HG03095 (cell line): ENCODE data around the gene EXD3.

Source experiments
- ATAC-seq: cut with Tn5 transposase; IDR thresholded peaks from one replicate; pipeline ENCODE4 v1.9.1; 2021; ENCODE audit warnings: moderate library complexity; ENCODE audit not compliant: unreplicated experiment

Gene EXD3

DNA sequence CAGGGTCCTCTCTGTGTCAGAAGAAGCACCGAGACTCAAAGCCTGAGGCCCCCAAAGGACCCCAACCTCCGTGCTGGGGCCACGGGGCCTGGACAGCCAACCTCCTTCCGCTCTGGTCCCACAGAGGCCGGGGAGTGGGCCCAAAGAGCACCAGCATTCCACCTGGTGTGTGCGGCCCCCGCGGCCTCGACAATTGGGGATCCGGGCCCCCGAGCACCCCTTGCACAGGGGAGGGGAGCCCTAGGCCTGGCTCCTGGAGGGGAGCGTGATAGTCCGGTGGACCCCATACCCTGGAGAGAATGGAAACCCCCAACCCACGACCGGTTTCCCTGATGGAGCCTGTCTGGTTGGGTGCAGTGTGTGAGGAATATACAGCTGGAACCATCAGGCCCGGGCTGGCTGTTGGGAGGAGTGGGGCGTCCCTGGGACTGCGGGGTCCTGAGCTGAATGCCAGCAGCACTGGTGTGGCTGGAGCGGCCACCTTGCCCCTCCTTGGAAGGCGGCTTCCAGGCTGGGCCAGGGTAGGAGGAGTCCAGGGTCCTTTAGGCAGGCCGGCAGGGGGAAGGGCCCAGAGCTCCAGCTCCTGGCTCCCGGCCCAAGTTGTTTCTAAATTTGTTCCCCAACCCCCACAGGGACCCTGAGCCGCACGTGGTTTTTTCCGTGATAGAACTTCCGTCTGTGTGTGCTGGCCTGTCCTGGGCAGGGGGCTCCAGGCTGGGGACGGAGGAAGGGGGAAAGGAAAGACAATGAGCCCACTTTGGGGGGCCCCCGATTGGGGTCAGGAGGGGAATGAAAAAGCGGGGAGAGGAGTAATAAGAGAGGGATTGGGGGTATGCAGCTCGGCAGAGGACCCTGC, 146.3 kb downstream of the EXD3 start:
- ATAC-seq: no peak

DNA sequence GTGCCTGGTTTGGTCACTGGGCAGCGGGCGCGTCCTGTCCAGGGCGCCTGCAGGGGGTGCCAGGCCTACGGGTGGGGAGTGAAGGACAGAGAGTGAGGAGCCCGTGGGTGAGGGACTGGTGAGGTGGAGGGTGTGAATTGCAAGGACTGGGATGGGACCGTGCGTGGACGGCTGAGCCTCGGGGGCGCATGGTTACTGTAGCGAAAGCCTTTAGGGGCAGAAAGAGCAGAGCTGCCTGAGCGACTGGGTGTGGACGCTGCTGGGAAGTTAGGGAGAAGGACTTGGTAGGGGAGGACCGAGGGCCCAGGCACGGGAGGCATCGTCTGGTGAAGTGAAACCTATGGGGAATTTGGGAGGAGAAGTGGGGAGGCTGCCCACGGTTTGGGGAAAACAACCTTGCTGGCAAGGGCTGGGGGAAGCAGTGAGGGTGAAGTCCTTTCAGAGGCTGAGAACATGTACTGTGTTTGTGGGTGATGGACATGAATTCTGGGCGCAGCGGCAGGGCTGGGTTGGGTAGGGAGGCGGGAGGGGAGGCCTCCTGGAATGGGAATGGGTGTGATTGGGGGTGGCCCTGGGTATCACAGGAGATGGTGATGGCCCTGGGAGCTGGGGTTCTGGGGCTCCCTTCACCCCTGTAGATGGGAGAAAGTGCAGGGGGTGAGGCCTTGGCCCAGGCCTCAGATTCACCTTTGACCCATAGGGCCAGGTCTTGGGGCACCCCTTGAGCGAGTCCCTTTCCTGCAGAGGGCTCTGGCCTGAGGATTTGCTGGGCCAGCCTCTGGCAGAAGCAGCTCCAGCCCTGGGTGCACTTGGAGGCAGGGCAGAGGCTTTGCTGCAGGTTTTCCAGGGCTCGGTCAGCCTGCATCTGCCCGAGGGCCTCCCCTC, 147.1 kb downstream of the EXD3 start:
- no peak for ATAC-seq

DNA sequence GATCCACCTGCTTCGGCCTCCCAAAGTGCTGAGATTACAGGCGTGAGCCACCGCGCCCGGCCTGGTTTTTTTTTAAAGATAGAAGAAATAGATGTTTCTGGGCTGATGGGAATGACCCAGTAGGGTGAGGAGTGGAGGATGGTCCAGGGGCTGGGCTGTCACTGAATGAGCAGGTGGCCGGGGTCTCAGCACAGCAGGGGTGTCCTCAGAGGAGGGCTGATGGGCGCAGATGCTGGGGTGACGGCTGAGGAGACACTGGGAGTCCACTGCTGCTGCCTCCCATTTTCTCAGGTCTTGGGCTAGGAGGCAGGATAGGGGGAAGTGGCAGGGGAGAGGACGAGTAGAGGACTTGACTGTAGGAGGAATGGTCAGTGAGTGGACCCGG, 147.8 kb downstream of the EXD3 start:
- no peak for ATAC-seq

DNA sequence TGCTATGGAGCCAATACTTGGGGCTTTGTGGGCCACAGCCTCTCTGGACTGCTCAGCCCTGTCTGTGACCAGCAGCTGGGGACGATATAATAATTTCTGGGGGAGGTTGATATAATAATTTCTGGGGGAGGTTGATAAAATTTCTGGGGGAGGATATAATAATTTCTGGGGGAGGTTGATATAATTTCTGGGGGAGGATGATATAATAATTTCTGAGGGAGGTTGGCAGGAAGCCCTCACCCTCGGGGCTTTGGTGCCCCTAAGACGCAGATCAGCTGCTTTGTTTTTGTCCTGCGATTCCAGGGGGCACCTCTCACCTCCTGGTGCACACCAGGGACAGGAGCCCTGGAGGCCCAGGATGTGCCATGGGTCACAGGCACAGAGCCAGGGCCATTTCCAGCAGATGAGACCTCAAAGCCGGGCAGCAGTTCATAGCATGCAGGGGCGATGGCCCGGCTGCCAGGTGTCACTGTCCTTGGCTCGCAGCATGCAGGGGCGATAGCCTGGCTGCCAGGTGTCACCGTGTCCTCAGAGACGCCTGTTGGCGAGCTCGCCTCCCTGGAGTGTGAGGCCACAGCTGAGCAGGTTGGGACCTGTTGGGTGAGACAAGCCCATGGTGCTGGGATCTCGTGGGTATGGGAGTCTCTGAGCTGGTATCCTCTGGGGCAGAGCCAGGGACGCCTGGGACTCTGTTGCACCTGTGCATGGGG, 149.2 kb downstream of the EXD3 start:
- no peak for ATAC-seq

DNA sequence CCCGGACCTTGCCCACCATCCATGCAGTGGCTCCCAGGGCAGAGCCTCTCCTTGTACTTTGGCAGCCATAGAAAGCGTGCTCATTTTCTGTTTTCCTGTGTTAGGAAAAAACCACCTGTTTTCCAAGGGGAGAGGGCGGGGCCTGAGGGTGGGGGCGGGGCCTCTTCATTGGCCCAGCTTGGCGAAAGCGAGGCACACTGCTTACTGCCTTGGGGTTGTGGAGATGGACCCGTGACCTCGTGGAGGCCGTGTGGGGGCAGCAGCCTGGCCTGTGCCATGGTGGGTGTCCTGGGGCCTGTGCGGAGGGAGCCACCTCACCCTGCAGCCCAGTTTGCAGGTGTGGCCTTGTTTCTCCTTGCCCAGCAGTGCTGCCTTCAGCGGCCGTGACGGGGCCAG, 149.9 kb downstream of the EXD3 start:
- no peak for ATAC-seq

DNA sequence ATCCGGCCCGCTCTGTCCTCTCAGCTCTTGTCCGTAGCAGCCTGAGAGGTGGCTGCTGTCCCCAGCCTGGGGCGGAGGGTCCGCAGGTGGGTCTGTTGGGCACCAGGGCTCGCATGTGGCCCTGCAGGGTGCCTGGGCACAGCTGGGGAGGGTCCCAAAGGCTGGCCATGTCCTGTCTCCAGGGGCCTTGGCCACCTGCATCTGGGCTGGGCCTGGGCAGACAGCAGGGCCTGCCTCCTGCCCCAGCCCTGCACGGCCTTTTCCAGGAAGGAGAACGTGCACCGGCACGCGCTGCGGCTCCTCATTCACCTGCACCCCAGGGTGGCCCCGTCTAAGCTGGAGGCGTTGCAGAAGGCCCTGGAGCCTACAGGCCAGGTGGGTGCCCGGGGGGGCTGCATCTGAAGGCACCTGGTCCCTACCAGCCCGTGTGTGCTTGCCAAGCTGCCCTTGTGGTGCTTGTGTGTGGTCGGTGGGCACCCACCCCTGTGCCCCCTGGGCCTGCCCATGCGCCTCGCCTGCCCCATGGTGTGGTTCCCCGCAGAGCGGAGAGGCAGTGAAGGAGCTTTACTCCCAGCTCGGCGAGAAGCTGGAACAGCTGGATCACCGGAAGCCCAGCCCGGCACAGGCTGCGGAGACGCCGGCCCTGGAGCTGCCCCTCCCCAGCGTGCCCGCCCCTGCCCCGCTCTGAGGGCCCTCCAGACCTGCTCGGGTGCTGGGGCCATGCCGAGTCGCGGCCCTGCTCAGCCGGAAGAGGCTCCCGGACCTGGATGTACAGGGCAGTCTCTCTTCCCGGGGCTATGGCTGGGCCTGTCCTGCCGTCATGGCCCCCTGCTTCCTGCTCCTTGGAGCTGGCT, 150.5 kb downstream of the EXD3 start:
- ATAC-seq: no peak

DNA sequence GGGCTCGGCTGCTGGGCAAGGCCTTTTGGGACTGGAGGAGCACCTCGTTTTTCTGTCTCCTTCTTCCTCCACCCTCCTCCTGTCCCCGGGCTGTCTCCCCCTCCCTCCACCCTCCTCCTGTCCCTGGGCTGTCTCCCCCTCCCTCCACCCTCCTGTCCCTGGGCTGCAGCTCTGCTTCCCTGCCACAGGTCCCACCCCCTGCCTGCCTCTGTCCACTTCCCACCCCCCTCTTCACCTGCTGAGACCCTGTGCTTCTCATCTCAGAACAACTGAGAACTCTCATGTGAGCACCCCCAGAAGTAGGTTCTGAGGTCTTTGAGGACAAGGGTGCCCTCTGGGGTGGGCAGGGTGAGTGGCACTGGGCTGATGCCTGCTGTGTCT, 151.3 kb downstream of the EXD3 start:
- ATAC-seq: no peak

DNA sequence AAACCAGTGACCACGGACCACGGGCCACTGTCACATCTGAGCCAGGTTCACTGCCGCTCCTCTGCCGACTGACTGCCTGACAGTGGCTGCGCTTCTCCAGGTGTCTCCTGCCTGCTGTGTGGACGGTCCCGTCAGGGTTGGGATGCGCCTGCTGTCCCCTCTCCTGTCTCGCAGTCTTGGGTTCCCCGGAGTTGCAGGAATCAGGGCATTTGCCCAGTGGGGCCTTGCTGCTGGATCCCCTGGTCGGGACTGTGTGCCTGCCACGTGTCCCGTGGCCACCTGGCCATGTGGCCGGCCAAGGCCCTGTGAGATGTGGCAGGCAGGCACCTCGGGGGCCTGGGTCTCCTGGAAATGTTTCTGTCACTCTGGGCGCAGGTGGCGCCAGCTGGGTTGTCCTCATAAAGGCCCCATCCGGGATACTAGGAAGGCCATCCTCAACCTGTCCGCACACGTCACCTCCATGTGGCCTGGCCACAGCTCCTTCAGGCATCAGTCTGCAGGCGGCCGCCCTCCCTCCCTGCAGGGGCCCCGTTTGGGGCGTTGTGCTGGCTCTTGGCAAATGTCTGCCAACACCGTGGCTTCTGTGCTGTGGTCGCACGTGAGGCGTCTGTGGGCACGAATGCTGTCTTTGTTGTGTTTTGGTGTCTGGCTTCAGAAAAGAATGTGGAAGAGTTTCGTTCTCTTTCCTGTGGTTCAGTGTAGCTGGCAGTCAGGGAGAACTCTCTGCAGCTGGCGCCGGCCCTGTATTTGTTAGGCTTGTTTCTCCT, 151.8 kb downstream of the EXD3 start:
- ATAC-seq: no peak

DNA sequence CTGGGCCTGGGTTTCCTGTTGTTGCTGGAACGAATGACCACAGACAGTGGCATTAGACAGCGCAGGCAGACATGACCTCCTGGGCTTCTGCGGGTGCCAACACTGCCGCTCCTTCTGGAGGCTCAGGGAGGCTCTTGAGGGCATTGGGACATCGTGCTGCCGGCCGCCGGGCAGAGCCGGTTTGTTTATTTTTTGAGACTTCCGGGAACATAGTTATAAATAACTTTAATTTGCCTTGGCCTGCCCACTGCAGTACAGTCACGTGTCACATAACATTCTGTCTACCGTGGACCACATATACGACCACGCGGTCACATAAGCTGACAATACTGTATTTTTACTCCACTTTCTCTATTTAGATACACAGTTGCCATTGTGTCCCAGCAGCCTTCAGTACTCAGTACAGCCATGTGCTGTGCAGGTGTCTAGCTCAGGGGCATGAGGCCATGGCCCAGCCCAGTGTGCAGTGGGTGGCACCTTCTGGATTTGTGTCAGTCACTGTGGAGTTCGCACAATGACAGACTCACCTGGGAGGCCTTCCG, 153.7 kb downstream of the EXD3 start:
- ATAC-seq: no peak

DNA sequence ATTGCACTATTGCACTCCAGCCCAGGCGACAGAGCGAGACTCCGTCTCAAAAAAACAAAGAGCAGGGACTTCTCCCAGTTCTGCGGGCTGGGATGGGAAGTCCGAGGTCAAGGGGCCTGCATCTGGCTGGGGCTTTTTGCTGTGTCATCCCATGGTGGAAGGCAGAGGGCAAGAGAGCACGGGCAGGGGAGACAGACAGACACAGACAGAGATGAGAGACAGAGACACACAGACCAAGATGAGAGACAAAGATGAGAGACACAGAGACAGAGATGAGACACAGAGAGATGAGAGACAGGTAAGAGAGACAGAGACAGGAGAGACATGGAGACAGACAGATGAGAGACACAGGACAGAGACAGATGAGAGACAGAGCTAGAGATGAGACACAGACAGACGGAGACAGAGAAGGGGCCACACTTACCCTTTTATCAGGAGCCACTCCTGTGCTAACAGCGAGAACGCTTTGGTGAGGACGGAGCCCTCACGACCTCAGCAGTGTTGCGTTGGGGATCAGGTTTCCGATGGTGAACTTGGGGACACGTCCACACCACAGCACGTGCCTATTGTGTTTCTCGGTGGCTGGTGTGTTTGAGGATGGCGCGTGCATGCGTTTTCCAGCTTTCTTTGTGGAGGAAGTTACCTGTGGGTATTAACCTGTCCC, 154.3 kb downstream of the EXD3 start:
- ATAC-seq: no peak

DNA sequence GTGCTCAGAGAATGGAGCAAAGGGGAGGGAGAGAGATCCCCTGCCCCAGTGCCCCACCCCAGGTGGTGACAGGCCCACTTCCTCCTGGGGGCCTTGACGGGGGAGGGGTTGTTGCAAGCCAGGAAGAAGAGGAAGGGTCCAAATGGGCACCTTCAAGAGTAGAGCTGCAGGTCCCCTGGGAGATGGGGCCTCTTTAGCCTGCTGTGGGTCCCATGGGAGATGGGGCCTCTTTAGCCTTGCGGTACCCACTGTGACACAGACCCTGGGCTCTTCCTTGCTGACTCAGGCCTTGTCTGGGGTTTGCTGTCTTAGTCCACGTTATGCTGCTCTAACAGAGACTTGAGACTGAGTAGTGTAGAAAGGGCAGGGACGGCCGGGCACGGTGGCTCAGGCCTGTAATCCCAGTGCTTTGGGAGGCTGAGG, 155.0 kb downstream of the EXD3 start:
- ATAC-seq: no peak

DNA sequence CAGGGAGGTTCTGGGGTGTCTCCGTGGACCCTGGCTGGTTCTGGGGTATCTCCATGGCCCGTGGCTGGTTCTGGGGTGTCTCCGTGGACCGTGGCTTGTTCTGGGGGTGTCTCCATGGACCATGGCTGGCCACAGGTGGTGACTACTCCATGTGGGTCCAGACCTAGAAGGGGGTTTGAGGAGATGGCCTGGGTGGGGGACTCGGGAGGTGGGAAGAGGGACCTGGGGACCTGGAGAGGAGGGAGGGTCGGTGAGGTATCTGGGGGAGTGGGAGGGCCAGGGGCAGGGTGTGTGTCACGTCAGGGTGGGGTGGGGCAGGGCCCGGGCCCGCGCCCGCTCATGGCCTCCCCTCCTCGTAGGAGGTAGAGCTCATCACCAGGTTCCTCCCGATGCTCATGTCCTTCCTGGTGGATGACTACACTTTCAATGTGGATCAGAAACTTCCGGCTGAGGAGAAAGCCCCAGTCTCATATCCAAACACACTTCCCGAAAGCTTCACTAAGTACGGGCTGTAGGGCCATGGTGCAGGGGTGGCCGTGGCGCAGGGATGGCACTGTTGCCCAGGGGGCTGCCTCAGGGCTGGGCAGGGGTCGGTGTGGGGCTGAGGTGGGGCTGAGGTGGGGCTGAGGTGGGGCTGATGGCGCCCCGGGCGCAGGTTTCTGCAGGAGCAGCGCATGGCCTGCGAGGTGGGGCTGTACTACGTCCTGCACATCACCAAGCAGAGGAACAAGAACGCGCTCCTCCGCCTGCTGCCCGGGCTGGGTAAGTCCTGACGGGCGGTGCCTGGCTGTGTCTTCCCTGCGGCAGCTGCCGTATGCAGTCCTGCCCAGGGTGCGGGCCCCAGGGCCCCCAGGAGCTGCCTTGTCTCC, 156.1 kb downstream of the EXD3 start:
- ATAC-seq: no peak

DNA sequence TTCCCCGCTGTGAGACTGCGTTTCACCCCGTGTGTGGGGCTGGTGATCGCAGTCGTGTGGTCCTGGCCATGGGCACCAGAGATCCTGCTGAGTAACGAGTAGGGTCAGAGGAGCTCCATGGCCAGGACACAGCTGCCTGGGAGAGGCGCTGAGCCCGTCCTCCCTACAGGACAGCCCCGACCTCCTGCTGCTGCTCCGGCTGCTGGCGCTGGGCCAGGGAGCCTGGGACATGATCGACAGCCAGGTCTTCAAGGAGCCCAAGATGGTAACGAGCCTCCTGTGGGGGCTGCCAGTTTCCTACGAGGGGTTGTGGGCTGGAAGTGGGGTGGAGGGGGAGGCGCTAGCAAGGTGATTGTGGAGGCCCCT, 156.8 kb downstream of the EXD3 start:
- ATAC-seq: no peak

DNA sequence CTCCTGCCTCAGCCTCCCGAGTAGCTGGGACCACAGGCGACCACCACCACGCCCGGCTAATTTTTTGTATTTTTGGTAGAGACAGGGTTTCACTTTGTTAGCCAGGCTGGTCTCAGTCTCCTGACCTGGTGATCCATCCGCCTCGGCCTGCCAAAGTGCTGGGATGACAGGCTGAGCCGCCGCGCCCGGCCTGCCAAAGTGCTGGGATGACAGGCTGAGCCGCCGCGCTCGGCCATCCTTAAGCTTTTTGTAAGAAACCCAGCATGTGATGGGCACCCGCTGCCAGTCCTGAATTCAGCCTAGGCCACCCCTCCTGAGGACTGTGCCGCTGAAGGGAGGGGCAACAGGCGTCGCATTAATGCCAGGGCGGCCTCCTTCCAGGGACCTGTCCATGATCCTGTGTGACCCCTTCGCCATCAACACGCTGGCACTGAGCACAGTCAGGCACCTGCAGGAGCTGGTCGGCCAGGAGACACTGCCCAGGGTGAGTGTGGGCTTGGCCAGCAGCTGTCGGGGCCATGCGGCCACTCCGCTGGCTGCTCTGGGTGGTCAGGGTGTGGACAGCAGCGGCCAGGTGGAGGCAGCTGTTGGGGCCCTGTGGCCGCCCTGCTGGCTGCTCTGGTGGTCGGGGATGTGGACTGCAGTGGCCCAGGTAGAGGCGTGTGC, 157.3 kb downstream of the EXD3 start:
- ATAC-seq: no peak

DNA sequence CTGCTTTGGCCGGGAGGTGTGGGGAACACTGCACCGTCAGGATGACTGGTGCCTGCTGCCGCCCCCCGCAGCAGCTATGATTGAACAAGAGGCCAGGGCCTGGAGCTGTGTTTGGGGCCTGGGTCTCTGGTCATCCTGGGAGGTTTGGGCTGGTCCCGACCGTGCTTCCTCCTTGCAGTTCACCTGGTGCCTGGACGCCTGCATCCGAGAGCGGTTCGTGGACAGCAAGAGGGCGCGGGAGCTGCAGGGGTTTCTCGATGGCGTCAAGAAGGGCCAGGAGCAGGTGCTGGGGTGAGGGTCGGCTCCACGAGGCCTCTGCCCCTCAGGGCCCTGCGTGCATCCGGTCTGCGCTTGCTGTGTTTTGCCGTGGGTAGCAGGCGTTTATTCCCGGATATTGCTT, 158.9 kb downstream of the EXD3 start:
- ATAC-seq: no peak

DNA sequence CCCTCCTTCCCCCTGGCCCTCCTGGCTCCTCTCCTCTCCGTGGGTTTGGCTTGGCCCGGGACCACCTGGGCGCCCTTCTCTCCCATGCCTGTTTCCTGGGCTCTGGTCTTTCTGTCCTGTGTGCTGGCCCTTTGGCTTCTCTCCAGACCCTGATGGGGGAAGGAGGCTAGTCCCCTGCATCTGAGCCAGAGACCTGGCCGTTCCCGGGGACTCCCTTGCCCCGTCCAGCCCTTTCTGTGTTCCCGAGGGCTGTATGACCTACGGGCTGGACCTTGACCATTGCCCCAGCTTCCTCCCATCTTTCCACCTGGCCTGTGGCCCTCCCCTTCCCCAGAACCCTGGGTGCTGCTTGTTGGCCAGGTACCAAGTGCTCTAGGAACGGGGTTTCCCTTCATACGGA, 159.5 kb downstream of the EXD3 start:
- ATAC-seq: no peak

DNA sequence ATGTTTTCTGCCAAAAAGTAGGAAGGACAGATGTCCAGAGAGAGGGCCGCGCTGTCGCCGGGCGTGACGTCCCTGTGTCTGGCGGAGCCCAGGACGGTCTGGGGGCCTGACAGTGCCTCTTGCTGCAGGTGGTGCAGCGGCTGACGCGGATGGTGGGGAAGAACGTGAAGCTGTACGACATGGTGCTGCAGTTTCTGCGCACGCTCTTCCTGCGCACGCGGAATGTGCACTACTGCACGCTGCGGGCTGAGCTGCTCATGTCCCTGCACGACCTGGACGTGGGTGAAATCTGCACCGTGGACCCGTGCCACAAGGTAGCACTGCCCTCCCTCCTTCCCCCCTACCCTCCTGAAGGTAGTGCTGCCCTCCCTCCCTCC, 160.1 kb downstream of the EXD3 start:
- ATAC-seq: no peak
